ENCODE measurements around the gene IRAK2. TPM values are rescaled to one million over a fixed set of nuclear protein-coding genes. Genes with fewer than 3 reads are reported as not detected.
"Not testable (repeated sequence)": the region's sequence is repeated elsewhere in the genome, so short reads cannot be mapped to it uniquely, and the experiment has no call there.

IRAK2 gene
- total RNA-seq, 4 donors from 2014 or later, result 4.4 to 23.3 (median 9.6) TPM

GRCh38 chr3:10154335-10155122 is 10.2 kb upstream of the IRAK2 start:
- no peak for DNase-seq

GRCh38 chr3:10155123-10155472 is 9.6 kb upstream of the IRAK2 start:
- Histone ChIP-seq H3K36me3 (peaks cover 0 to 52% (median 5%) of the 10 kb centered on the region in 3 donors), H3K27ac (no peak overlapping the region), H3K4me1 (peaks cover 0 to under 1% (median 0%) of the 10 kb centered on the region in 3 donors), H3K4me3 (no peak overlapping the region), H3K9me3 (no peaks in the 10 kb centered on the region), H3K27me3 (no peaks in the 10 kb centered on the region)
- DNase-seq, result no peak
- intact Hi-C loops (cut with DNase I), result no loop called here
- TF ChIP-seq POLR2A (IDR thresholded peaks at IDR 0.05), result no peak
- TF ChIP-seq CTCF (IDR thresholded peaks at IDR 0.05), result no peak
- 92 to 93% methylated on average over 4 of the region's 4 CpGs for WGBS, 2 donors

More at GRCh38 chr3:10154335-10155122, 10.2 kb upstream of the IRAK2 start:
- no peaks in the 10 kb centered on the region for H3K27me3 ChIP-seq
- H3K36me3 ChIP-seq, result peaks cover 3 to 57% (median 10%) of the 10 kb centered on the region in 3 donors
- no peaks in the 10 kb centered on the region for H3K4me1 ChIP-seq
- 85 to 87% methylated on average over 13 to 14 of the region's 14 CpGs for WGBS, 2 donors
- no peak overlapping the region for H3K27ac ChIP-seq
- no peak for TF ChIP-seq POLR2A (IDR thresholded peaks at IDR 0.05)
- TF ChIP-seq CTCF (IDR thresholded peaks at IDR 0.05), result no peak
- no peaks in the 10 kb centered on the region for H3K9me3 ChIP-seq
- H3K4me3 ChIP-seq, result no peak overlapping the region
- intact Hi-C loops (cut with DNase I), result no loop called here

GRCh38 chr3:10155658-10156057 is 9.1 kb upstream of the IRAK2 start:
- WGBS, 2 donors, result 90 to 96% methylated on average over 4 of the region's 4 CpGs

GRCh38 chr3:10157031-10157430 is 7.7 kb upstream of the IRAK2 start:
- Histone ChIP-seq H3K36me3 (peaks cover 0 to 32% (median 0%) of the 10 kb centered on the region in 3 donors), H3K27me3 (no peaks in the 10 kb centered on the region), H3K9me3 (no peaks in the 10 kb centered on the region), H3K4me1 (peaks cover 0 to 8% (median 4%) of the 10 kb centered on the region in 3 donors), H3K27ac (no peak overlapping the region), H3K4me3 (no peak overlapping the region)
- WGBS, 2 donors, result 44 to 47% methylated on average over 3 to 4 of the region's 4 CpGs
- DNase-seq, result no peak
- intact Hi-C loops (cut with DNase I), result no loop called here
- no peak for TF ChIP-seq POLR2A (IDR thresholded peaks at IDR 0.05)
- no peak for TF ChIP-seq CTCF (IDR thresholded peaks at IDR 0.05)

More at GRCh38 chr3:10155658-10156057, 9.1 kb upstream of the IRAK2 start:
- Histone ChIP-seq H3K36me3 (peaks cover 0 to 46% (median 0%) of the 10 kb centered on the region in 3 donors), H3K9me3 (no peaks in the 10 kb centered on the region), H3K4me3 (no peak overlapping the region), H3K27me3 (no peaks in the 10 kb centered on the region), H3K4me1 (peaks cover 0 to 6% (median 4%) of the 10 kb centered on the region in 3 donors), H3K27ac (no peak overlapping the region)
- intact Hi-C loops (cut with DNase I), result no loop called here
- no peak for DNase-seq
- TF ChIP-seq POLR2A (IDR thresholded peaks at IDR 0.05) (no peak), CTCF (IDR thresholded peaks at IDR 0.05) (no peak)

GRCh38 chr3:10158555-10158954 is 6.2 kb upstream of the IRAK2 start:
- H3K4me3 ChIP-seq; intact Hi-C loops (cut with DNase I); H3K27me3 ChIP-seq; DNase-seq; H3K9me3 ChIP-seq; H3K4me1 ChIP-seq; H3K27ac ChIP-seq: not testable (repeated sequence)
- WGBS, 2 donors, result 82 to 92% methylated on average over 3 to 4 of the region's 6 CpGs
- peaks cover 0 to 17% (median 0%) of the 10 kb centered on the region in 3 donors for H3K36me3 ChIP-seq
